ENCODE data around the gene COL9A2.

Gene COL9A2

GRCh38 chr1:40303051-40303771 is 13.9 kb downstream of the COL9A2 start:
- no peak for FAIRE-seq
- TF ChIP-seq POLR2A (IDR thresholded peaks at IDR 0.05; ENCODE audit: low read depth, low read length) = no peak
- no peak for DNase-seq (ENCODE audit: insufficient read length, low spot score)

- no peak for FAIRE-seq
- DNase-seq (ENCODE audit: insufficient read length, low spot score) = no peak
- no peak for TF ChIP-seq POLR2A (IDR thresholded peaks at IDR 0.05; ENCODE audit: low read depth, low read length)
These were observed 14.6 kb downstream of the COL9A2 start for GRCh38 chr1:40302475-40302874.

- TF ChIP-seq POLR2A (IDR thresholded peaks at IDR 0.05; ENCODE audit: low read depth, low read length) = no peak
- no peak for FAIRE-seq
- no peak for DNase-seq (ENCODE audit: insufficient read length, low spot score)
These were observed 15.4 kb downstream of the COL9A2 start for GRCh38 chr1:40301541-40302299.

- no peak for TF ChIP-seq POLR2A (IDR thresholded peaks at IDR 0.05; ENCODE audit: low read depth, low read length)
- FAIRE-seq (no peak), DNase-seq (ENCODE audit: insufficient read length, low spot score) (no peak)
These were observed 16.0 kb downstream of the COL9A2 start for GRCh38 chr1:40301066-40301465.

GRCh38 chr1:40300651-40301050 is 16.4 kb downstream of the COL9A2 start:
- DNase-seq (ENCODE audit: insufficient read length, low spot score) (no peak), FAIRE-seq (no peak)
- TF ChIP-seq POLR2A (IDR thresholded peaks at IDR 0.05; ENCODE audit: low read depth, low read length) = no peak

GRCh38 chr1:40300249-40300567 is 16.9 kb downstream of the COL9A2 start:
- no peak for DNase-seq (ENCODE audit: insufficient read length, low spot score)
- no peak for TF ChIP-seq POLR2A (IDR thresholded peaks at IDR 0.05; ENCODE audit: low read depth, low read length)
- FAIRE-seq = no peak

- TF ChIP-seq POLR2A (IDR thresholded peaks at IDR 0.05; ENCODE audit: low read depth, low read length) = no peak
- FAIRE-seq = no peak
These were observed 17.5 kb downstream of the COL9A2 start for GRCh38 chr1:40299366-40300248.

GRCh38 chr1:40291293-40291692 is 25.8 kb downstream of the COL9A2 start:
- DNase-seq (ENCODE audit: insufficient read length, low spot score) (no peak), FAIRE-seq (no peak)
- TF ChIP-seq POLR2A (IDR thresholded peaks at IDR 0.05; ENCODE audit: low read depth, low read length) = no peak

More at GRCh38 chr1:40299366-40300248, 17.5 kb downstream of the COL9A2 start:
- DNase-seq (ENCODE audit: insufficient read length, low spot score) = no peak

GRCh38 chr1:40281853-40282252 is 35.2 kb downstream of the COL9A2 start:
- TF ChIP-seq POLR2A (IDR thresholded peaks at IDR 0.05; ENCODE audit: low read depth, low read length) = no peak
- no peak for DNase-seq (ENCODE audit: insufficient read length, low spot score)

GRCh38 chr1:40276122-40276521 is 41.0 kb downstream of the COL9A2 start:
- FAIRE-seq = no peak
- no peak for TF ChIP-seq POLR2A (IDR thresholded peaks at IDR 0.05; ENCODE audit: low read depth, low read length)
- no peak for DNase-seq (ENCODE audit: insufficient read length, low spot score)

More at GRCh38 chr1:40281853-40282252, 35.2 kb downstream of the COL9A2 start:
- no peak for FAIRE-seq

- FAIRE-seq (no peak), DNase-seq (ENCODE audit: insufficient read length, low spot score) (no peak)
- TF ChIP-seq POLR2A (IDR thresholded peaks at IDR 0.05; ENCODE audit: low read depth, low read length) = no peak
These were observed 42.8 kb downstream of the COL9A2 start for GRCh38 chr1:40274331-40274730.

- no peak for TF ChIP-seq POLR2A (IDR thresholded peaks at IDR 0.05; ENCODE audit: low read depth, low read length)
- FAIRE-seq = no peak
- no peak for DNase-seq (ENCODE audit: insufficient read length, low spot score)
These were observed 43.4 kb downstream of the COL9A2 start for GRCh38 chr1:40273547-40274166.

- TF ChIP-seq POLR2A (IDR thresholded peaks at IDR 0.05; ENCODE audit: low read depth, low read length) = no peak
- no peak for FAIRE-seq
These were observed 44.4 kb downstream of the COL9A2 start for GRCh38 chr1:40272653-40273213.

More at GRCh38 chr1:40272653-40273213, 44.4 kb downstream of the COL9A2 start:
- no peak for DNase-seq (ENCODE audit: insufficient read length, low spot score)

Measured in H54 (cell line).